ENCODE data around the gene ITPR1. TPM values are rescaled to one million over a fixed set of nuclear protein-coding genes. Genes with fewer than 3 reads are reported as not detected.
A peak's percentile ranks its signal among the peaks of the same experiment; 100 is the strongest.

ITPR1 gene
- total and polyA plus RNA-seq, 10 of the 15 experiments (the other 5 are each of a cell fraction or from before 2014, with no cell fraction given) = 12.2 to 239 (median 28.4) TPM

DNA sequence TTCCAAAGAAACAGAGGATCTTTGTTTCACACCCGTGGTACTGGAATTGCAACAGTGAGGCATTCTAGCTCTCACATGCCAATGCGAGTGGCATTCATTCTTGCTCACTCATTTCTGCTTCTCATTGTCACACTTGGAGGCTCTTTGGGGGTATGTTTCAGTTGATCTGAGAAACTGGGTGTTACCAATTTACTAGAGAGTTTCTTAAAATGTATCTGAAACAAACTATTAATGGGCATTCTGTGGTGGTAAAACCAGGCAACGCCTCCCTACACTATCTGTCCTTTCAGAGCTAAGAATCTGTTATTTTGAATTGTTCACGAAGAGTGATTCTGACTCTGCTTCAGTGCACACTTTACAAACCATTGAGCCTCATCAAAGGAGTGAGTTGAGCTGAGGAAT, 345.5 kb downstream of the ITPR1 start (continued):
- TF ChIP-seq, protein P1, sequence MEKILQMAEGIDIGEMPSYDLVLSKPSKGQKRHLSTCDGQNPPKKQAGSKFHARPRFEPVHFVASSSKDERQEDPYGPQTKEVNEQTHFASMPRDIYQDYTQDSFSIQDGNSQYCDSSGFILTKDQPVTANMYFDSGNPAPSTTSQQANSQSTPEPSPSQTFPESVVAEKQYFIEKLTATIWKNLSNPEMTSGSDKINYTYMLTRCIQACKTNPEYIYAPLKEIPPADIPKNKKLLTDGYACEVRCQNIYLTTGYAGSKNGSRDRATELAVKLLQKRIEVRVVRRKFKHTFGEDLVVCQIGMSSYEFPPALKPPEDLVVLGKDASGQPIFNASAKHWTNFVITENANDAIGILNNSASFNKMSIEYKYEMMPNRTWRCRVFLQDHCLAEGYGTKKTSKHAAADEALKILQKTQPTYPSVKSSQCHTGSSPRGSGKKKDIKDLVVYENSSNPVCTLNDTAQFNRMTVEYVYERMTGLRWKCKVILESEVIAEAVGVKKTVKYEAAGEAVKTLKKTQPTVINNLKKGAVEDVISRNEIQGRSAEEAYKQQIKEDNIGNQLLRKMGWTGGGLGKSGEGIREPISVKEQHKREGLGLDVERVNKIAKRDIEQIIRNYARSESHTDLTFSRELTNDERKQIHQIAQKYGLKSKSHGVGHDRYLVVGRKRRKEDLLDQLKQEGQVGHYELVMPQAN (conservative IDR thresholded peaks at IDR 0.05) = no peak
- TF ChIP-seq ZBED1 (IDR thresholded peaks at IDR 0.05; ENCODE audit: borderline replicate concordance) (peak; percentile 25; the same call in 1 of the 2 replicates), NBN (IDR thresholded peaks at IDR 0.05) (no peak), YBX1 (IDR thresholded peaks at IDR 0.05) (no peak), TARDBP (IDR thresholded peaks at IDR 0.05; ENCODE audit: borderline replicate concordance) (no peak), PML (IDR thresholded peaks at IDR 0.05; ENCODE audit: low read length) (peak; percentile 24; the same call in 1 of the 2 replicates), ZNF217 (IDR thresholded peaks at IDR 0.05) (no peak), BRCA1 (IDR thresholded peaks at IDR 0.05; ENCODE audit: low read depth, low read length) (no peak), IRF4 (IDR thresholded peaks at IDR 0.05; ENCODE audit: low read depth, low read length) (0 out of 2 replicates have a peak, but pooled peaks have one; percentile 18), RCOR1 (conservative IDR thresholded peaks at IDR 0.05; ENCODE audit: low read depth, low read length) (no peak), HDGF (IDR thresholded peaks at IDR 0.05) (no peak)
- TF ChIP-seq, protein P2, sequence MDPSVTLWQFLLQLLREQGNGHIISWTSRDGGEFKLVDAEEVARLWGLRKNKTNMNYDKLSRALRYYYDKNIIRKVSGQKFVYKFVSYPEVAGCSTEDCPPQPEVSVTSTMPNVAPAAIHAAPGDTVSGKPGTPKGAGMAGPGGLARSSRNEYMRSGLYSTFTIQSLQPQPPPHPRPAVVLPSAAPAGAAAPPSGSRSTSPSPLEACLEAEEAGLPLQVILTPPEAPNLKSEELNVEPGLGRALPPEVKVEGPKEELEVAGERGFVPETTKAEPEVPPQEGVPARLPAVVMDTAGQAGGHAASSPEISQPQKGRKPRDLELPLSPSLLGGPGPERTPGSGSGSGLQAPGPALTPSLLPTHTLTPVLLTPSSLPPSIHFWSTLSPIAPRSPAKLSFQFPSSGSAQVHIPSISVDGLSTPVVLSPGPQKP (IDR thresholded peaks at IDR 0.05; ENCODE audit: low read depth, low read length) = no peak
- TF ChIP-seq, protein P3, sequence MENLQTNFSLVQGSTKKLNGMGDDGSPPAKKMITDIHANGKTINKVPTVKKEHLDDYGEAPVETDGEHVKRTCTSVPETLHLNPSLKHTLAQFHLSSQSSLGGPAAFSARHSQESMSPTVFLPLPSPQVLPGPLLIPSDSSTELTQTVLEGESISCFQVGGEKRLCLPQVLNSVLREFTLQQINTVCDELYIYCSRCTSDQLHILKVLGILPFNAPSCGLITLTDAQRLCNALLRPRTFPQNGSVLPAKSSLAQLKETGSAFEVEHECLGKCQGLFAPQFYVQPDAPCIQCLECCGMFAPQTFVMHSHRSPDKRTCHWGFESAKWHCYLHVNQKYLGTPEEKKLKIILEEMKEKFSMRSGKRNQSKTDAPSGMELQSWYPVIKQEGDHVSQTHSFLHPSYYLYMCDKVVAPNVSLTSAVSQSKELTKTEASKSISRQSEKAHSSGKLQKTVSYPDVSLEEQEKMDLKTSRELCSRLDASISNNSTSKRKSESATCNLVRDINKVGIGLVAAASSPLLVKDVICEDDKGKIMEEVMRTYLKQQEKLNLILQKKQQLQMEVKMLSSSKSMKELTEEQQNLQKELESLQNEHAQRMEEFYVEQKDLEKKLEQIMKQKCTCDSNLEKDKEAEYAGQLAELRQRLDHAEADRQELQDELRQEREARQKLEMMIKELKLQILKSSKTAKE (IDR thresholded peaks at IDR 0.05; ENCODE audit: low read depth, poor library complexity, severe bottlenecking) = peak; percentile 63
- TF ChIP-seq, protein P4, sequence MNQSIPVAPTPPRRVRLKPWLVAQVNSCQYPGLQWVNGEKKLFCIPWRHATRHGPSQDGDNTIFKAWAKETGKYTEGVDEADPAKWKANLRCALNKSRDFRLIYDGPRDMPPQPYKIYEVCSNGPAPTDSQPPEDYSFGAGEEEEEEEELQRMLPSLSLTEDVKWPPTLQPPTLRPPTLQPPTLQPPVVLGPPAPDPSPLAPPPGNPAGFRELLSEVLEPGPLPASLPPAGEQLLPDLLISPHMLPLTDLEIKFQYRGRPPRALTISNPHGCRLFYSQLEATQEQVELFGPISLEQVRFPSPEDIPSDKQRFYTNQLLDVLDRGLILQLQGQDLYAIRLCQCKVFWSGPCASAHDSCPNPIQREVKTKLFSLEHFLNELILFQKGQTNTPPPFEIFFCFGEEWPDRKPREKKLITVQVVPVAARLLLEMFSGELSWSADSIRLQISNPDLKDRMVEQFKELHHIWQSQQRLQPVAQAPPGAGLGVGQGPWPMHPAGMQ (IDR thresholded peaks at IDR 0.05; ENCODE audit: borderline replicate concordance) = no peak
- TF ChIP-seq, protein P5, sequence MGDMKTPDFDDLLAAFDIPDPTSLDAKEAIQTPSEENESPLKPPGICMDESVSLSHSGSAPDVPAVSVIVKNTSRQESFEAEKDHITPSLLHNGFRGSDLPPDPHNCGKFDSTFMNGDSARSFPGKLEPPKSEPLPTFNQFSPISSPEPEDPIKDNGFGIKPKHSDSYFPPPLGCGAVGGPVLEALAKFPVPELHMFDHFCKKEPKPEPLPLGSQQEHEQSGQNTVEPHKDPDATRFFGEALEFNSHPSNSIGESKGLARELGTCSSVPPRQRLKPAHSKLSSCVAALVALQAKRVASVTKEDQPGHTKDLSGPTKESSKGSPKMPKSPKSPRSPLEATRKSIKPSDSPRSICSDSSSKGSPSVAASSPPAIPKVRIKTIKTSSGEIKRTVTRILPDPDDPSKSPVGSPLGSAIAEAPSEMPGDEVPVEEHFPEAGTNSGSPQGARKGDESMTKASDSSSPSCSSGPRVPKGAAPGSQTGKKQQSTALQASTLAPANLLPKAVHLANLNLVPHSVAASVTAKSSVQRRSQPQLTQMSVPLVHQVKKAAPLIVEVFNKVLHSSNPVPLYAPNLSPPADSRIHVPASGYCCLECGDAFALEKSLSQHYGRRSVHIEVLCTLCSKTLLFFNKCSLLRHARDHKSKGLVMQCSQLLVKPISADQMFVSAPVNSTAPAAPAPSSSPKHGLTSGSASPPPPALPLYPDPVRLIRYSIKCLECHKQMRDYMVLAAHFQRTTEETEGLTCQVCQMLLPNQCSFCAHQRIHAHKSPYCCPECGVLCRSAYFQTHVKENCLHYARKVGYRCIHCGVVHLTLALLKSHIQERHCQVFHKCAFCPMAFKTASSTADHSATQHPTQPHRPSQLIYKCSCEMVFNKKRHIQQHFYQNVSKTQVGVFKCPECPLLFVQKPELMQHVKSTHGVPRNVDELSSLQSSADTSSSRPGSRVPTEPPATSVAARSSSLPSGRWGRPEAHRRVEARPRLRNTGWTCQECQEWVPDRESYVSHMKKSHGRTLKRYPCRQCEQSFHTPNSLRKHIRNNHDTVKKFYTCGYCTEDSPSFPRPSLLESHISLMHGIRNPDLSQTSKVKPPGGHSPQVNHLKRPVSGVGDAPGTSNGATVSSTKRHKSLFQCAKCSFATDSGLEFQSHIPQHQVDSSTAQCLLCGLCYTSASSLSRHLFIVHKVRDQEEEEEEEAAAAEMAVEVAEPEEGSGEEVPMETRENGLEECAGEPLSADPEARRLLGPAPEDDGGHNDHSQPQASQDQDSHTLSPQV (IDR thresholded peaks at IDR 0.05) = no peak
- TF ChIP-seq, protein P6, sequence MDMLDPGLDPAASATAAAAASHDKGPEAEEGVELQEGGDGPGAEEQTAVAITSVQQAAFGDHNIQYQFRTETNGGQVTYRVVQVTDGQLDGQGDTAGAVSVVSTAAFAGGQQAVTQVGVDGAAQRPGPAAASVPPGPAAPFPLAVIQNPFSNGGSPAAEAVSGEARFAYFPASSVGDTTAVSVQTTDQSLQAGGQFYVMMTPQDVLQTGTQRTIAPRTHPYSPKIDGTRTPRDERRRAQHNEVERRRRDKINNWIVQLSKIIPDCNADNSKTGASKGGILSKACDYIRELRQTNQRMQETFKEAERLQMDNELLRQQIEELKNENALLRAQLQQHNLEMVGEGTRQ (IDR thresholded peaks at IDR 0.05; ENCODE audit: borderline replicate concordance, low read depth, low read length) = no peak
- TF ChIP-seq, protein P7, sequence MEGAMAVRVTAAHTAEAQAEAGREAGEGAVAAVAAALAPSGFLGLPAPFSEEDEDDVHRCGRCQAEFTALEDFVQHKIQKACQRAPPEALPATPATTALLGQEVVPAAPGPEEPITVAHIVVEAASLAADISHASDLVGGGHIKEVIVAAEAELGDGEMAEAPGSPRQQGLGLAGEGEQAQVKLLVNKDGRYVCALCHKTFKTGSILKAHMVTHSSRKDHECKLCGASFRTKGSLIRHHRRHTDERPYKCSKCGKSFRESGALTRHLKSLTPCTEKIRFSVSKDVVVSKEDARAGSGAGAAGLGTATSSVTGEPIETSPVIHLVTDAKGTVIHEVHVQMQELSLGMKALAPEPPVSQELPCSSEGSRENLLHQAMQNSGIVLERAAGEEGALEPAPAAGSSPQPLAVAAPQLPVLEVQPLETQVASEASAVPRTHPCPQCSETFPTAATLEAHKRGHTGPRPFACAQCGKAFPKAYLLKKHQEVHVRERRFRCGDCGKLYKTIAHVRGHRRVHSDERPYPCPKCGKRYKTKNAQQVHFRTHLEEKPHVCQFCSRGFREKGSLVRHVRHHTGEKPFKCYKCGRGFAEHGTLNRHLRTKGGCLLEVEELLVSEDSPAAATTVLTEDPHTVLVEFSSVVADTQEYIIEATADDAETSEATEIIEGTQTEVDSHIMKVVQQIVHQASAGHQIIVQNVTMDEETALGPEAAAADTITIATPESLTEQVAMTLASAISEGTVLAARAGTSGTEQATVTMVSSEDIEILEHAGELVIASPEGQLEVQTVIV (IDR thresholded peaks at IDR 0.05; ENCODE audit: borderline replicate concordance, partially characterized antibody) = no peak

Measured in GM12878 (cell line).